HG02763 (cell line): ENCODE data around the gene SLC29A4.

Source experiments
- ATAC-seq: cut with Tn5 transposase; IDR thresholded peaks from one replicate; pipeline ENCODE4 v1.9.1; 2021; ENCODE audit warnings: mild to moderate bottlenecking, moderate library complexity; ENCODE audit not compliant: unreplicated experiment

The SLC29A4 gene

DNA sequence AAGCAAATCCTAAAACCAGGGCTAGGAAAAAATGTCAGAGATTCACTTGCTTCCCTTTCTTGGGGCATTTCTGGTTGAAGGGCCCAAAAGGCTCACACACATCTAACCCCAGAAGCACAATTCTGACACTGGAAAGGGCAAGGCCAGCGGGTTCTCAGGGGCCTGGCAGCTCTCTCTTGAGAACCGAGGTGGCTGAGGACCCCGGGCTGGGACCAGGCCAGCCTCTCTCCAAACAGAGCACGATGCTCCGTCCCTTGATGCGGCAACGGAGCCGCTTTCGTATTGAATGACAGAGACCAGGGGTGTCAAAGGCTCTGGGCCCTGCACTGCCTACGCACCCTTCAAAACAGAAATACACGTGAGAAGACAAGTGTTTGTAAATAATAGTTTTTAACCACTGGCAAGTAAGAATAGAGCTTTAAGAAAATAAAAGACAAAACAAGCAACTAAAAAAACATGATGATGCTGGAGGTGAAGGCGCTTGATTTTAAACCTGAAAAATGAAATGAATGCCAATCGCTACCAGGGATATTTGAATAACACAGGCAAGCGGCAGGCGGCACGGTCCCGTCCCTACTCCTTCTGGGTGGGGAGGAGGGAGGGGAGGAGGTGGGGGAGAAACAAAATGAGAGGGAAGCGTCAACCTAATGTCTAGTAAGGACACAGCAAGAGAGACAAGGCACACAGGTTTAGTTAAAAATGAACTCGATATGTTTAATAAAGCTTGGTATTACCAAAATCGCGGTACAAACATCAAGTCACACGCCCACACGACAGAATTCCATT is 68.0 kb downstream of the SLC29A4 start:
- no peak for ATAC-seq

GRCh38 chr7:5351507-5352265 is 68.9 kb downstream of the SLC29A4 start:
- ATAC-seq, result no peak

- no peak for ATAC-seq
Measured at GRCh38 chr7:5352440-5353010, 69.8 kb downstream of the SLC29A4 start.

DNA sequence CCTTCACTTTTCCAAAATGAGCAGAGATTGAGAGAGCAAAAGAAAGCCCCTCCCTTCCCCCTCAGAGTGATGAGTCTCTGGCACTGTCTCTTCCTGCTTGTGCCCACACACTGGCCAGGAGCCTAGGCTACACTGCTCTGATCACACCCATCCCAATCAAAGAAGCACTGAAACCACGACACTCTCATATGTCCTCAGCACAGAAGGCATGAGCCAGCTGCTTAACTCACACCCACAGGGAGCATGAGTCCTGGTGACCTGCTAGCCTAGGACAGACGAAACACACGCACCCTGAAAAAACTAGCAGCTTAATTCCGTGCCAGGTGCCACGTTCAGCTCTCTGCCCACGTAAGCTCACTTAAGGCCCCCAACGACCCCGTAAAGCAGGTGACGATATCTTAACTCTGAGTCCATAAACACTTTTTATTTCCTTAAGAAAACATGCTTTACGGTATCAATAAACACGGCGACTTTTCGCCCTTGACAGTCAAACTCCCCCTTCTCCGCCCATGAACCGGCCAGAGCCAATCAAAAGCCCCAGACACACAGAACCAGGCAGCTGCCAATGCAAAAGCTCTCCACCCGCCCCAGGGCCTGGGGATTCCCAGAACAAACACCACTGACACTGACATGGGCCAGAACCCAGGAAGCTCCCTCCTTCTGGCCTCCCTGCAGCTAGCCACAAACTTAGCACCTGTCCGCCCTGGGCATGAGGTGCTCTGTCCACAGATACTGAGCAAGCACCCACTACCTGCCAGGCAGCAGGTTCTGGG is 71.9 kb downstream of the SLC29A4 start:
- no peak for ATAC-seq
